ENCODE results near the gene POLE4. TPM values are rescaled to one million over a fixed set of nuclear protein-coding genes. Genes with fewer than 3 reads are reported as not detected.

POLE4 gene
- total RNA-seq, 1 experiment from 2014 or later: 34.6 TPM

- H3K27me3 Mint-ChIP-seq (ENCODE audit: unreplicated experiment): no peaks in the 10 kb centered on the region
- no peaks in the 10 kb centered on the region for H3K9me3 Mint-ChIP-seq (ENCODE audit: low read depth, unreplicated experiment)
- H3K4me3 Mint-ChIP-seq (ENCODE audit: low read depth, unreplicated experiment): no peak overlapping the region
- H3K4me1 Mint-ChIP-seq (ENCODE audit: low read depth, unreplicated experiment): no peaks in the 10 kb centered on the region
- TF ChIP-seq, protein P1, sequence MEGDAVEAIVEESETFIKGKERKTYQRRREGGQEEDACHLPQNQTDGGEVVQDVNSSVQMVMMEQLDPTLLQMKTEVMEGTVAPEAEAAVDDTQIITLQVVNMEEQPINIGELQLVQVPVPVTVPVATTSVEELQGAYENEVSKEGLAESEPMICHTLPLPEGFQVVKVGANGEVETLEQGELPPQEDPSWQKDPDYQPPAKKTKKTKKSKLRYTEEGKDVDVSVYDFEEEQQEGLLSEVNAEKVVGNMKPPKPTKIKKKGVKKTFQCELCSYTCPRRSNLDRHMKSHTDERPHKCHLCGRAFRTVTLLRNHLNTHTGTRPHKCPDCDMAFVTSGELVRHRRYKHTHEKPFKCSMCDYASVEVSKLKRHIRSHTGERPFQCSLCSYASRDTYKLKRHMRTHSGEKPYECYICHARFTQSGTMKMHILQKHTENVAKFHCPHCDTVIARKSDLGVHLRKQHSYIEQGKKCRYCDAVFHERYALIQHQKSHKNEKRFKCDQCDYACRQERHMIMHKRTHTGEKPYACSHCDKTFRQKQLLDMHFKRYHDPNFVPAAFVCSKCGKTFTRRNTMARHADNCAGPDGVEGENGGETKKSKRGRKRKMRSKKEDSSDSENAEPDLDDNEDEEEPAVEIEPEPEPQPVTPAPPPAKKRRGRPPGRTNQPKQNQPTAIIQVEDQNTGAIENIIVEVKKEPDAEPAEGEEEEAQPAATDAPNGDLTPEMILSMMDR (IDR thresholded peaks at IDR 0.05; ENCODE audit: unreplicated experiment): no peak
- no peak overlapping the region for H3K27ac Mint-ChIP-seq (ENCODE audit: unreplicated experiment)
- H3K36me3 Mint-ChIP-seq (ENCODE audit: insufficient read depth, unreplicated experiment): no peaks in the 10 kb centered on the region
- CTCF ChIA-PET: interaction anchor here (0.6 kb wide), 1 partner anchor 24 kb away, joined by 4 read pairs; no protein-coding TSS in a partner anchor
- DNase-seq: no peak
- BruUV-seq (replicated peaks): no TSS peak
- intact Hi-C loops (cut with micrococcal nuclease; ENCODE audit: unreplicated experiment): loop anchor here (5.0 kb wide), 1 partner anchor 293 kb away; no protein-coding TSS in a partner anchor
Measured at GRCh38 chr2:74984947-74985637, 26.6 kb downstream of the POLE4 start.

DNA sequence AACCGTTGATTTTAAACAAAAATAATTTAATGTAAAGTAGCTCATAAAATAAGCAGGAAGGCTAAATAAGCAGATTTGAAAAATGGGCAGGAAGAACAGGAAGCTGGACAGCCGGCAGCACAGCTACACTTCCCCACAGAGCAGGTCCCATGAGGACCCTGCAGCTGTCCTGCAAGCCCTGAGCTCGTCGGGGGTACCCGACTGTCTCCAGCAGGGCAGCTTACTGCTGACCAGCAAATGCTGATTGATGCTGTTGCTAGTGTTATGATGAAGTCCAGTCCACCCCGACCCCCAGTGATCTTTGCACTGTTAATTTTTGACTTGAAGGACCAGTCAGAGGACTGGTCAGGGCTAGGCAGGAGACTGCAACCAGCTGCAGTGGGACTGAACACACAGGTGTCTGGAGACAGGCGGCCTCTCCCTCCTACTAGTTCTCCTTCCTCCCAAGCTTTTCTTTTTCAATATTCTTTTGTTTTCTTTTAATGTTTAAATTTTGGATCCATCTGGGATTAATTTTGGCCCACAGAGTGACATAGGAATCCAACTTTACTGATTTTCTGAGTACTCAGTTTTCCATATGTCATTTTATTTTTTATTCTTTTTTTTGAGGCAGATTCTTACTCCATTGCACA lies 27.7 kb downstream of the POLE4 start:
- Mint-ChIP-seq H3K27ac (ENCODE audit: unreplicated experiment) (no peak overlapping the region), H3K36me3 (ENCODE audit: insufficient read depth, unreplicated experiment) (no peaks in the 10 kb centered on the region)
- BruUV-seq (replicated peaks): no TSS peak

GRCh38 chr2:74991977-74992376 lies 33.5 kb downstream of the POLE4 start:
- BruUV-seq (replicated peaks): no TSS peak

More for the DNA sequence above, 27.7 kb downstream of the POLE4 start:
- intact Hi-C loops (cut with micrococcal nuclease; ENCODE audit: unreplicated experiment): no loop called here
- Mint-ChIP-seq H3K4me1 (ENCODE audit: low read depth, unreplicated experiment) (no peaks in the 10 kb centered on the region), H3K9me3 (ENCODE audit: low read depth, unreplicated experiment) (no peaks in the 10 kb centered on the region), H3K4me3 (ENCODE audit: low read depth, unreplicated experiment) (no peak overlapping the region), H3K27me3 (ENCODE audit: unreplicated experiment) (no peaks in the 10 kb centered on the region)
- DNase-seq: no peak
- CTCF ChIA-PET: no interaction called here
- TF ChIP-seq, protein P1 (IDR thresholded peaks at IDR 0.05; ENCODE audit: unreplicated experiment): no peak

GRCh38 chr2:74999468-74999867 lies 41.0 kb downstream of the POLE4 start:
- Mint-ChIP-seq H3K4me1 (ENCODE audit: low read depth, unreplicated experiment) (no peaks in the 10 kb centered on the region), H3K27me3 (ENCODE audit: unreplicated experiment) (no peaks in the 10 kb centered on the region), H3K27ac (ENCODE audit: unreplicated experiment) (no peak overlapping the region), H3K36me3 (ENCODE audit: insufficient read depth, unreplicated experiment) (no peaks in the 10 kb centered on the region), H3K4me3 (ENCODE audit: low read depth, unreplicated experiment) (no peak overlapping the region), H3K9me3 (ENCODE audit: low read depth, unreplicated experiment) (no peaks in the 10 kb centered on the region)
- DNase-seq: no peak
- CTCF ChIA-PET: no interaction called here
- no TSS peak for BruUV-seq (replicated peaks)
- intact Hi-C loops (cut with micrococcal nuclease; ENCODE audit: unreplicated experiment): no loop called here
- TF ChIP-seq, protein P1 (IDR thresholded peaks at IDR 0.05; ENCODE audit: unreplicated experiment): no peak

More at GRCh38 chr2:74991977-74992376, 33.5 kb downstream of the POLE4 start:
- H3K9me3 Mint-ChIP-seq (ENCODE audit: low read depth, unreplicated experiment): no peaks in the 10 kb centered on the region
- H3K4me3 Mint-ChIP-seq (ENCODE audit: low read depth, unreplicated experiment): no peak overlapping the region
- no peaks in the 10 kb centered on the region for H3K4me1 Mint-ChIP-seq (ENCODE audit: low read depth, unreplicated experiment)
- DNase-seq: no peak
- TF ChIP-seq, protein P1 (IDR thresholded peaks at IDR 0.05; ENCODE audit: unreplicated experiment): no peak
- H3K27me3 Mint-ChIP-seq (ENCODE audit: unreplicated experiment): no peaks in the 10 kb centered on the region
- H3K36me3 Mint-ChIP-seq (ENCODE audit: insufficient read depth, unreplicated experiment): no peaks in the 10 kb centered on the region
- intact Hi-C loops (cut with micrococcal nuclease; ENCODE audit: unreplicated experiment): no loop called here
- CTCF ChIA-PET: interaction anchor here (0.6 kb wide), 1 partner anchor 18 kb away, joined by 3 read pairs; no protein-coding TSS in a partner anchor
- H3K27ac Mint-ChIP-seq (ENCODE audit: unreplicated experiment): no peak overlapping the region

Measured in Calu3 (cell line).